GM10847 (cell line): Measurements from ENCODE around the gene PSMB9.

Experiments
- POLR2A ChIP-seq: IDR thresholded peaks from 2 replicates; pipeline ENCODE4 v1.6.1; 2011; ENCODE audit not compliant: insufficient read length; ENCODE audit errors: extremely low read depth

Gene PSMB9

DNA sequence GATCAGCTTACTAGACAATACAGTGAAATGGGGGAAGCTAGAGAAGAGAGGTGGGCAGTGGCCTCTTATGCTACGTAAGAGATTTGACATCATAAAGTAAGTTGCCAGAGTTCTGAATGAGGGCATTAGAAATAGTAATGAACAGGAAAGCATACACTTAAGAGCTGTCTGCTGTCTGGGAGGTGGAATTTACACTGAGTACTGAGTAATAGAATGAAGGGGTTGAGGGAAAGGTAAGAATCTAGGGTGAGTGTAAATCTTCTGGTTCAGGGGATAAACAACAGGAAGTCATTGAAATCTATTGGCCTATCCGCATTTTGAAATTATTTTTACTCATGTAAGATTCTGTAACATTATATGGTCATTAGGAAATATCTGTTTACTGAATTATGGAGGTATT, 51.1 kb downstream of the PSMB9 start:
- TF ChIP-seq POLR2A = no peak

DNA sequence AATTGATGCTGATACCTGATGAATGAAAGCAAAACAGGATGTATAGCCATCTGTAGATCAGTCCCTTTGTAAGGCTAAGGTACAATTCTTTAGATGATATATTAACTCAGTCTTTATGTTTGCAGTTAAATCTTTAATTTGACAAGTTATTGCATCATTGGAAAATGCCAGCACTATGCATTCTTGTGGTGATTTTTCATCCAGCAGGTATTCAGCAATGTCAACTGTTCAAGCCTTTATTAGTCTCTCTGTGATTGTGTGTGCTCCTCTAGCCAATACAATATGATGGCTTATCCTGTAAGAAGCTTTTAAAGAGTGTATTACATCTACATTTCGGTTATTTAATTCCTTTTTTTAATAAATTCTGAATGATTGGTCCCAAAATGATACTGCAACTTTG, 52.5 kb downstream of the PSMB9 start:
- no peak for TF ChIP-seq POLR2A

- TF ChIP-seq POLR2A = no peak
These were observed 54.9 kb downstream of the PSMB9 start for GRCh38 chr6:32908897-32909296.
